ENCODE data around the gene ERAP2.
"Not testable (repeated sequence)": the region's sequence is repeated elsewhere in the genome, so short reads cannot be mapped to it uniquely, and the experiment has no call there.

Gene ERAP2

GRCh38 chr5:96876292-96876850, at the start of gene ERAP2:
TSS of gene ERAP2 (plus strand) at chr5:96876500. CDS start at chr5:96879686, 3,186 bp downstream.
- no peaks in the 10 kb centered on the region for H3K36me3 ChIP-seq (ENCODE audit: insufficient read depth, low read depth, low read length)
- H3K9me3 ChIP-seq (ENCODE audit: insufficient read depth, low read depth, low read length) = no peaks in the 10 kb centered on the region
- no peaks in the 10 kb centered on the region for H3K27me3 ChIP-seq (ENCODE audit: insufficient read depth, low read length)
- H3K9ac ChIP-seq (ENCODE audit: low read depth, low read length) = no peak within 1 kb of the TSS
- no peaks in the 10 kb centered on the region; the same call in 1 of the 2 replicates for H3K4me1 ChIP-seq (ENCODE audit: insufficient read depth, low read length)
- no peak within 1 kb of the TSS for H3K27ac ChIP-seq (ENCODE audit: low read length)
- no peak within 1 kb of the TSS for H3K4me3 ChIP-seq (ENCODE audit: low read length)

- H3K27me3 ChIP-seq (ENCODE audit: insufficient read depth, low read length) = no peaks in the 10 kb centered on the region
- no peaks in the 10 kb centered on the region for H3K4me1 ChIP-seq (ENCODE audit: insufficient read depth, low read length)
- H3K4me3 ChIP-seq (ENCODE audit: low read length) = no peak overlapping the region
- no peaks in the 10 kb centered on the region for H3K36me3 ChIP-seq (ENCODE audit: insufficient read depth, low read depth, low read length)
- H3K27ac ChIP-seq (ENCODE audit: low read length) = no peak overlapping the region
- H3K9ac ChIP-seq (ENCODE audit: low read depth, low read length) = no peak overlapping the region
- no peaks in the 10 kb centered on the region for H3K9me3 ChIP-seq (ENCODE audit: insufficient read depth, low read depth, low read length)
These were observed 47.0 kb upstream of the ERAP2 start for GRCh38 chr5:96829297-96829696.

- Histone ChIP-seq H3K27ac (ENCODE audit: low read length) (no peak overlapping the region), H3K27me3 (ENCODE audit: insufficient read depth, low read length) (no peaks in the 10 kb centered on the region), H3K9ac (ENCODE audit: low read depth, low read length) (no peak overlapping the region), H3K36me3 (ENCODE audit: insufficient read depth, low read depth, low read length) (no peaks in the 10 kb centered on the region), H3K4me3 (ENCODE audit: low read length) (no peak overlapping the region), H3K4me1 (ENCODE audit: insufficient read depth, low read length) (no peaks in the 10 kb centered on the region), H3K9me3 (ENCODE audit: insufficient read depth, low read depth, low read length) (no peaks in the 10 kb centered on the region)
These were observed 42.3 kb upstream of the ERAP2 start for GRCh38 chr5:96834016-96834415.

GRCh38 chr5:96835791-96836191, 40.5 kb upstream of the ERAP2 start:
- H3K9me3 ChIP-seq (ENCODE audit: insufficient read depth, low read depth, low read length) = no peaks in the 10 kb centered on the region
- H3K27ac ChIP-seq (ENCODE audit: low read length) = no peak overlapping the region
- no peaks in the 10 kb centered on the region for H3K27me3 ChIP-seq (ENCODE audit: insufficient read depth, low read length)
- no peaks in the 10 kb centered on the region for H3K36me3 ChIP-seq (ENCODE audit: insufficient read depth, low read depth, low read length)
- H3K4me3 ChIP-seq (ENCODE audit: low read length) = no peak overlapping the region
- no peak overlapping the region for H3K9ac ChIP-seq (ENCODE audit: low read depth, low read length)
- H3K4me1 ChIP-seq (ENCODE audit: insufficient read depth, low read length) = no peaks in the 10 kb centered on the region

GRCh38 chr5:96836817-96837216, 39.5 kb upstream of the ERAP2 start:
- Histone ChIP-seq H3K27ac (ENCODE audit: low read length) (no peak overlapping the region), H3K4me3 (ENCODE audit: low read length) (no peak overlapping the region), H3K27me3 (ENCODE audit: insufficient read depth, low read length) (no peaks in the 10 kb centered on the region), H3K4me1 (ENCODE audit: insufficient read depth, low read length) (no peaks in the 10 kb centered on the region), H3K9ac (ENCODE audit: low read depth, low read length) (no peak overlapping the region), H3K9me3 (ENCODE audit: insufficient read depth, low read depth, low read length) (no peaks in the 10 kb centered on the region), H3K36me3 (ENCODE audit: insufficient read depth, low read depth, low read length) (no peaks in the 10 kb centered on the region)

DNA sequence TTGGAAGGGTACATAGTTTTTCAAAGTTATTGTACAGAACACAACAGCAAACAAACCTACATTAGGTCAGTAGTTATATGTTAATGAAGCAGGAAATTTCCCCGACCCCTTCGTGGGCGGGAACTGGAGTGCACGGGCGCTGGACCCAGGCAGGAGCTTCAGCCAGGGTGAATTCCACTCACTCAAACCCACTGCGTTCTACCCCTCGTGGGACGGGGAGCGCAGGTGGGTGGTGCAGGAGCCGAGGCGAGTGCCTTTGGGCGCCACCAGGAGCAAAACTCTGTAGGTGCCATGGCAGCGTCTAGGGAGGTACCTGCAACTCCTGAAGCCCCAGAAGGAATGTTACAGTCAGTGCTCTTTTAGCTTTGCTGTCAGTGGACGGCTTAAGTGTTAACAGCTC, 39.0 kb upstream of the ERAP2 start:
- no peaks in the 10 kb centered on the region for H3K27me3 ChIP-seq (ENCODE audit: insufficient read depth, low read length)
- no peaks in the 10 kb centered on the region for H3K4me1 ChIP-seq (ENCODE audit: insufficient read depth, low read length)
- H3K27ac ChIP-seq (ENCODE audit: low read length) = no peak overlapping the region
- no peaks in the 10 kb centered on the region for H3K36me3 ChIP-seq (ENCODE audit: insufficient read depth, low read depth, low read length)
- no peak overlapping the region for H3K4me3 ChIP-seq (ENCODE audit: low read length)
- H3K9ac ChIP-seq (ENCODE audit: low read depth, low read length) = no peak overlapping the region
- H3K9me3 ChIP-seq (ENCODE audit: insufficient read depth, low read depth, low read length) = no peaks in the 10 kb centered on the region

DNA sequence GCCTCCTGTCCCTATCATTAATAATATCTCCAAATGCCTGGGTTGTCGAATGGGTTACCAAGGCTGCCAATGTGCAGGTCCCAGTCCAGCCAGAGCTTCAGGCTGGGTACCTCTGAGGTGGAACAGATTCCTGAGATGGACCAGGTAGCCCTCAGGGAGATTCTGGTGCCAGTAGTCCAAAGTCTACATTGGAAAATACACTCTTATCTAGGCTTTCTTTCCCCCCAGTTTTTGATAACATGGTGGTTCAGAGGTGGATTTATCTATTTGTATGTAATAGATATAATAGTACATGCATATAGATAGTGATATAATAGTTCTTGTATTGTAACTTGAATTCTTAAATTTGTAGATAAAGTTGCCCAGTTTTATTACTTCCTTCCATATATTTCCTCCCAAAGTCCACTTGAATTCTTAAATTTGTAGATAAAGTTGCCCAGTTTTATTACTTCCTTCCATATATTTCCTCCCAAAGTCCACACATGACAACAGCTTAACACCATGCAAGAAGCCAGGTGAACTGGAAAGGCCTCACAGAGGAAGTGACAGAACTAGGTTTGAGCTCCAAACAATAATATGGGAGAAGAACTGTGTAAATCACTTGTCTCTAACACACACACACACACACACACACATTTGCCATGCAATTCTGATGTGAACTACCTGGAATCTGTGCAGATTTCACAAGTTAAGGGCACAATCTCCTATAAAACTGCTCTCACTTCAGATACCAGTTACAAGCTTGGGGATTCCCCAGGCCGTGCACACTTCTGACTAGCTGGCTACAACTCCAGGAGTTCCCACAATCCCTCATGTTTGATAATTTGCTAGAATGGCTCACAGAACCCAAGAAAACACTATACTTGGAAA, 37.9 kb upstream of the ERAP2 start:
- Histone ChIP-seq H3K36me3 (ENCODE audit: insufficient read depth, low read depth, low read length) (no peaks in the 10 kb centered on the region), H3K9ac (ENCODE audit: low read depth, low read length) (no peak overlapping the region), H3K9me3 (ENCODE audit: insufficient read depth, low read depth, low read length) (no peaks in the 10 kb centered on the region), H3K27me3 (ENCODE audit: insufficient read depth, low read length) (no peaks in the 10 kb centered on the region), H3K4me1 (ENCODE audit: insufficient read depth, low read length) (no peaks in the 10 kb centered on the region), H3K27ac (ENCODE audit: low read length) (no peak overlapping the region), H3K4me3 (ENCODE audit: low read length) (no peak overlapping the region)

DNA sequence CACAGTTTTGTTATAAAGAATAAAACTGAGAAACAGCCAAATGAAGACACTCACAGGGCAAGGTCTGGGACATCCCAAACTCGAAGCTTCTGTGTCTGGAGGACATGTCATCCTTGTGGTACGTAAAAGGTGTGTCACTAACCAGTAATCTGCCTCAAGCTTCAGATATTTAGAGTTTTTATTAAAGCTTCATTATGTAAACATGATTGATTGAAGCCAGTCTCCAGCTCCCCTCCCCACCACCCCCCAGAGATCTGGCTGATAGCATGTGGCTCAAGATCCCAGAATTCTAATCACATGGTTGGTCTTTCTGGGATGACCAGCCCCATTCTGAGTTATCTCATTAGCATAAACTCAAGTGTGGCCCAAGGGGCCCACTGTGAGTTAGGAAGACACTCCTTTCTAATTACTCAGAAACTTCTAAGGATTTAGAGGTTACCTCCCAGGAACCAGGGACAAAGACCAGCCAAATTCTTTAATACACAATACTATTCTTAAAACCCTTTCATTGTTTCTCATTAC, 37.2 kb upstream of the ERAP2 start:
- Histone ChIP-seq H3K4me3 (ENCODE audit: low read length) (no peak overlapping the region), H3K27me3 (ENCODE audit: insufficient read depth, low read length) (no peaks in the 10 kb centered on the region), H3K27ac (ENCODE audit: low read length) (no peak overlapping the region), H3K36me3 (ENCODE audit: insufficient read depth, low read depth, low read length) (no peaks in the 10 kb centered on the region), H3K9ac (ENCODE audit: low read depth, low read length) (no peak overlapping the region), H3K9me3 (ENCODE audit: insufficient read depth, low read depth, low read length) (no peaks in the 10 kb centered on the region), H3K4me1 (ENCODE audit: insufficient read depth, low read length) (no peaks in the 10 kb centered on the region)

- H3K4me1 ChIP-seq (ENCODE audit: insufficient read depth, low read length); H3K9ac ChIP-seq (ENCODE audit: low read depth, low read length); H3K27me3 ChIP-seq (ENCODE audit: insufficient read depth, low read length); H3K9me3 ChIP-seq (ENCODE audit: insufficient read depth, low read depth, low read length); H3K36me3 ChIP-seq (ENCODE audit: insufficient read depth, low read depth, low read length); H3K27ac ChIP-seq (ENCODE audit: low read length); H3K4me3 ChIP-seq (ENCODE audit: low read length): not testable (repeated sequence)
These were observed 34.4 kb upstream of the ERAP2 start for GRCh38 chr5:96841931-96842330.

- H3K4me1 ChIP-seq (ENCODE audit: insufficient read depth, low read length) = no peaks in the 10 kb centered on the region
- no peak overlapping the region for H3K9ac ChIP-seq (ENCODE audit: low read depth, low read length)
- H3K4me3 ChIP-seq (ENCODE audit: low read length) = no peak overlapping the region
- no peak overlapping the region for H3K27ac ChIP-seq (ENCODE audit: low read length)
- no peaks in the 10 kb centered on the region for H3K9me3 ChIP-seq (ENCODE audit: insufficient read depth, low read depth, low read length)
- H3K36me3 ChIP-seq (ENCODE audit: insufficient read depth, low read depth, low read length) = no peaks in the 10 kb centered on the region
- no peaks in the 10 kb centered on the region for H3K27me3 ChIP-seq (ENCODE audit: insufficient read depth, low read length)
These were observed 33.2 kb upstream of the ERAP2 start for GRCh38 chr5:96843140-96843539.

DNA sequence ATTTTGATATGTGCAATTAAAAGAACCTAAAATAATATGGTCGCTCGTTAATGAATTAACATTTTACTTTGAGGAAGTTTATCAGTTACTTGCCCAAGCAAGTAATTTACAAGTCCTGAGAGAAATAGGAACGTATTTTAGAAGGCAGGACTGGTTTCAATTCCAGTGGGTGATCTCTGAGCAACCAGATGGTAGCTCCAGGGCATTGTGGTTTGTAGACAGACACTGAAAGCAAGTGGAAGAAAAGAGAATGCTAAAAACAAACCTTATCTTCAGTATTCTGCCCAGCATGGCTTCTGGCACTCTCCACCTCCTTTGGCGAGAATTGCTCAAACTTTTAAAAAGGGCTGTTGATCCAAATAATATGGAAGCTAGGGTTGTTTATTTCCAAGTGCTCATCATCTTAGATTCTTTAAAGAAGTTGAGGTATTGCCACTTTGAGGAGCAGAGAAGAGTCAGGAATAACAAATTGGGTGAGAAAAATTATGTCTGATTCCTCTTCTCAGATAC, 31.8 kb upstream of the ERAP2 start:
- Histone ChIP-seq H3K9me3 (ENCODE audit: insufficient read depth, low read depth, low read length) (peaks cover 7% of the 10 kb centered on the region; the same call in 1 of the 2 replicates), H3K36me3 (ENCODE audit: insufficient read depth, low read depth, low read length) (no peaks in the 10 kb centered on the region), H3K27ac (ENCODE audit: low read length) (no peak overlapping the region), H3K4me3 (ENCODE audit: low read length) (no peak overlapping the region), H3K9ac (ENCODE audit: low read depth, low read length) (no peak overlapping the region), H3K4me1 (ENCODE audit: insufficient read depth, low read length) (no peaks in the 10 kb centered on the region), H3K27me3 (ENCODE audit: insufficient read depth, low read length) (no peaks in the 10 kb centered on the region)
